Panc1 (cell line): ENCODE data around the gene SLC30A5. TPM values are rescaled to one million over a fixed set of nuclear protein-coding genes. Genes with fewer than 3 reads are reported as not detected.

Source experiments
- ATAC-seq: fragments of 200-7000 bp; cut with Tn5 transposase; 2 replicates; pipeline ENCODE4 v1.9.1; 2020; ENCODE audit warnings: mild to moderate bottlenecking, moderate library complexity
- BruUV-seq: library from RNA; stranded (reverse); fragments of 400-500 nt; replicated peaks from 2 replicates; lab custom pipeline; 2021; lab: Mats Ljungman, UMichigan
- CTCF ChIA-PET: fragments of 300-600 bp; sonication (Branson Sonifier 250); formaldehyde crosslinking; loops from one replicate; lab custom pipeline; 2022; ENCODE audit warnings: antibody characterized with exemption; lab: Charles Lee
- POLR2A ChIA-PET: fragments of 300-600 bp; sonication (Branson Sonifier 250); formaldehyde crosslinking; loops from one replicate; lab custom pipeline; 2022; ENCODE audit warnings: antibody characterized with exemption; lab: Charles Lee
- DNase-seq: peaks from one replicate; pipeline ENCODE4 v3.0.0-alpha.2; 2010; ENCODE audit warnings: low read depth, low spot score
- H3K27ac ChIP-seq: 2 replicates; pipeline ENCODE4 v1.5.1; 2011; ENCODE audit warnings: mild to moderate bottlenecking, low read length, inconsistent platforms
- H3K27me3 ChIP-seq: fragments of 200-500 bp; sonication (Bioruptor generic); 2 replicates; pipeline ENCODE4 v1.6.0; 2014; ENCODE audit warnings: low read length, inconsistent platforms; ENCODE audit not compliant: control insufficient read depth, insufficient read depth
- H3K36me3 ChIP-seq: fragments of 200-500 bp; sonication (Bioruptor generic); 2 replicates; pipeline ENCODE4 v1.5.1; 2014; ENCODE audit warnings: inconsistent platforms, mild to moderate bottlenecking, low read length, moderate library complexity; ENCODE audit not compliant: control insufficient read depth, insufficient read depth
- H3K4me1 ChIP-seq: 2 replicates; pipeline ENCODE4 v1.5.1; 2011; ENCODE audit warnings: inconsistent platforms, mild to moderate bottlenecking, low read length, moderate library complexity; ENCODE audit not compliant: control insufficient read depth, insufficient read depth
- H3K4me3 ChIP-seq, 2 experiments: 2 replicates each; pipeline ENCODE4 v1.5.1; 2011 to 2012; ENCODE audit warnings: low read depth in 2 of 2, low read length in 2 of 2, mild to moderate bottlenecking in 2 of 2, inconsistent platforms in 1 of 2, moderate library complexity in 1 of 2
- H3K9me3 ChIP-seq: fragments of 200-500 bp; sonication (Bioruptor generic); 2 replicates; pipeline ENCODE4 v1.5.1; 2014; ENCODE audit warnings: low read depth, mild to moderate bottlenecking, inconsistent platforms, low read length, moderate library complexity; ENCODE audit not compliant: control insufficient read depth, insufficient read depth
- POLR2AphosphoS5 ChIP-seq: IDR thresholded peaks from 2 replicates; pipeline ENCODE4 v1.6.1; 2012; ENCODE audit warnings: mild to moderate bottlenecking, low read depth, low read length, moderate library complexity
- SIN3A ChIP-seq: IDR thresholded peaks from 2 replicates; pipeline ENCODE4 v1.6.1; 2012; ENCODE audit warnings: low read depth, mild to moderate bottlenecking, low read length, moderate library complexity, borderline replicate concordance; ENCODE audit not compliant: insufficient read depth
- TCF7L2 ChIP-seq: IDR thresholded peaks from 2 replicates; pipeline ENCODE4 v1.6.1; 2011; ENCODE audit warnings: mild to moderate bottlenecking, low read depth, low read length, inconsistent platforms
- in situ Hi-C: cut with HindIII; loops from 2 replicates; pipeline ENCODE4 v1.10.0; 2016; ENCODE audit warnings: low sequenced_read_pairs, low pct_unique_long_range_greater_than_20kb
- intact Hi-C: fragments of 100-400 bp; cut with micrococcal nuclease; formaldehyde crosslinking; loops from one replicate; pipeline ENCODE4 v1.10.0; 2022; ENCODE audit not compliant: unreplicated experiment
- total RNA-seq: library from RNA; stranded (reverse); gene quantifications from one replicate; pipeline ENCODE4 v1.2.1, GENCODE V29; 2021; ENCODE audit not compliant: unreplicated experiment
- TF ChIP-seq, protein P1 (sequence below): fragments of 450-650 bp; IDR thresholded peaks from 2 replicates; pipeline ENCODE4 v1.5.1; 2017; ENCODE audit warnings: mild to moderate bottlenecking
- TF ChIP-seq, protein P2 (sequence below), 2 experiments: IDR thresholded peaks; 2 replicates each; pipeline ENCODE4 v1.6.1; 2011 to 2012; ENCODE audit warnings: low read depth in 2 of 2, control low read depth in 1 of 2, low read length in 1 of 2, mild to moderate bottlenecking in 1 of 2, moderate library complexity in 1 of 2; ENCODE audit not compliant: insufficient read depth in 1 of 2

Gene SLC30A5
- total RNA-seq, 1 experiment from 2014 or later: 61.3 TPM

GRCh38 chr5:69131304-69131703, 37.5 kb downstream of the SLC30A5 start:
- CTCF ChIA-PET: no interaction called here
- POLR2A ChIA-PET: interaction anchor here (0.6 kb wide), 1 partner anchor 22 kb away, joined by 8 read pairs; no protein-coding TSS in a partner anchor
- no TSS peak for BruUV-seq

DNA sequence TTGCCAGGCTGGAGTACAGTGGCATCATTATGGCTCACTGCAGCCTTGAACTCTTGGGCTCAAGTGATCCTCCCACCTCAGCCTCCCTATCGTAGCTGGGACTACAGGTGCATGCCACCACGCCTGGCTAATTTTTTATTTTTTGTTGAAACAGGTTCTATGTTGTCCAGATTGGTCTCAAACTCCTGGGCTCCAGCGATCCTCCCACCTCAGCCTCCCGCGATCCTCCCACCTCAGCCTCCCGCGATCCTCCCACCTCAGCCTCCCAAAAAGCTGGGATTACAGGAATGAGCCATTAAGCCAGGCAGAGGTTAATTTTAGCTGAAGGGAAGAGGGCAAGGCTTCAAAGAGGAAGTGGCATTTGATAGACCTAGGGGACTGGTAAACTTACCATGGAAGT, 40.3 kb downstream of the SLC30A5 start:
- Histone ChIP-seq H3K4me3 (no peak overlapping the region), H3K36me3 (peaks cover 14% of the 10 kb centered on the region), H3K27ac (no peak overlapping the region), H3K4me1 (no peaks in the 10 kb centered on the region; the same call in 1 of the 2 replicates), H3K9me3 (no peaks in the 10 kb centered on the region), H3K27me3 (no peaks in the 10 kb centered on the region)
- BruUV-seq: no TSS peak
- ATAC-seq (no peak), DNase-seq (no peak)
- TF ChIP-seq, protein P1, sequence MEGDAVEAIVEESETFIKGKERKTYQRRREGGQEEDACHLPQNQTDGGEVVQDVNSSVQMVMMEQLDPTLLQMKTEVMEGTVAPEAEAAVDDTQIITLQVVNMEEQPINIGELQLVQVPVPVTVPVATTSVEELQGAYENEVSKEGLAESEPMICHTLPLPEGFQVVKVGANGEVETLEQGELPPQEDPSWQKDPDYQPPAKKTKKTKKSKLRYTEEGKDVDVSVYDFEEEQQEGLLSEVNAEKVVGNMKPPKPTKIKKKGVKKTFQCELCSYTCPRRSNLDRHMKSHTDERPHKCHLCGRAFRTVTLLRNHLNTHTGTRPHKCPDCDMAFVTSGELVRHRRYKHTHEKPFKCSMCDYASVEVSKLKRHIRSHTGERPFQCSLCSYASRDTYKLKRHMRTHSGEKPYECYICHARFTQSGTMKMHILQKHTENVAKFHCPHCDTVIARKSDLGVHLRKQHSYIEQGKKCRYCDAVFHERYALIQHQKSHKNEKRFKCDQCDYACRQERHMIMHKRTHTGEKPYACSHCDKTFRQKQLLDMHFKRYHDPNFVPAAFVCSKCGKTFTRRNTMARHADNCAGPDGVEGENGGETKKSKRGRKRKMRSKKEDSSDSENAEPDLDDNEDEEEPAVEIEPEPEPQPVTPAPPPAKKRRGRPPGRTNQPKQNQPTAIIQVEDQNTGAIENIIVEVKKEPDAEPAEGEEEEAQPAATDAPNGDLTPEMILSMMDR: no peak
- no peak for TF ChIP-seq POLR2AphosphoS5
- TF ChIP-seq, protein P2, sequence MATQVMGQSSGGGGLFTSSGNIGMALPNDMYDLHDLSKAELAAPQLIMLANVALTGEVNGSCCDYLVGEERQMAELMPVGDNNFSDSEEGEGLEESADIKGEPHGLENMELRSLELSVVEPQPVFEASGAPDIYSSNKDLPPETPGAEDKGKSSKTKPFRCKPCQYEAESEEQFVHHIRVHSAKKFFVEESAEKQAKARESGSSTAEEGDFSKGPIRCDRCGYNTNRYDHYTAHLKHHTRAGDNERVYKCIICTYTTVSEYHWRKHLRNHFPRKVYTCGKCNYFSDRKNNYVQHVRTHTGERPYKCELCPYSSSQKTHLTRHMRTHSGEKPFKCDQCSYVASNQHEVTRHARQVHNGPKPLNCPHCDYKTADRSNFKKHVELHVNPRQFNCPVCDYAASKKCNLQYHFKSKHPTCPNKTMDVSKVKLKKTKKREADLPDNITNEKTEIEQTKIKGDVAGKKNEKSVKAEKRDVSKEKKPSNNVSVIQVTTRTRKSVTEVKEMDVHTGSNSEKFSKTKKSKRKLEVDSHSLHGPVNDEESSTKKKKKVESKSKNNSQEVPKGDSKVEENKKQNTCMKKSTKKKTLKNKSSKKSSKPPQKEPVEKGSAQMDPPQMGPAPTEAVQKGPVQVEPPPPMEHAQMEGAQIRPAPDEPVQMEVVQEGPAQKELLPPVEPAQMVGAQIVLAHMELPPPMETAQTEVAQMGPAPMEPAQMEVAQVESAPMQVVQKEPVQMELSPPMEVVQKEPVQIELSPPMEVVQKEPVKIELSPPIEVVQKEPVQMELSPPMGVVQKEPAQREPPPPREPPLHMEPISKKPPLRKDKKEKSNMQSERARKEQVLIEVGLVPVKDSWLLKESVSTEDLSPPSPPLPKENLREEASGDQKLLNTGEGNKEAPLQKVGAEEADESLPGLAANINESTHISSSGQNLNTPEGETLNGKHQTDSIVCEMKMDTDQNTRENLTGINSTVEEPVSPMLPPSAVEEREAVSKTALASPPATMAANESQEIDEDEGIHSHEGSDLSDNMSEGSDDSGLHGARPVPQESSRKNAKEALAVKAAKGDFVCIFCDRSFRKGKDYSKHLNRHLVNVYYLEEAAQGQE (IDR thresholded peaks at IDR 0.05; ENCODE audit: insufficient read depth in 1 of 2, low read depth in 2 of 2, low read length in 1 of 2): no peak
- no peak for TF ChIP-seq TCF7L2
- intact Hi-C loops (no loop called here), in situ Hi-C loops (no loop called here)
- CTCF ChIA-PET: interaction anchor here (0.6 kb wide), 1 partner anchor 132 kb away, joined by 3 read pairs; no protein-coding TSS in a partner anchor
- POLR2A ChIA-PET: no interaction called here

More at GRCh38 chr5:69131304-69131703, 37.5 kb downstream of the SLC30A5 start:
- H3K27me3 ChIP-seq: no peaks in the 10 kb centered on the region
- DNase-seq (no peak), ATAC-seq (no peak)
- no peak overlapping the region for H3K27ac ChIP-seq
- no peak for TF ChIP-seq SIN3A
- TF ChIP-seq, protein P1: no peak
- TF ChIP-seq TCF7L2: no peak
- no peak for TF ChIP-seq POLR2AphosphoS5
- TF ChIP-seq, protein P2 (IDR thresholded peaks at IDR 0.05; ENCODE audit: insufficient read depth in 1 of 2, low read depth in 2 of 2, low read length in 1 of 2): no peak
- intact Hi-C loops: no loop called here
- H3K4me3 ChIP-seq: no peak overlapping the region
- H3K36me3 ChIP-seq: peaks cover 23% of the 10 kb centered on the region
- no peaks in the 10 kb centered on the region for H3K9me3 ChIP-seq
- in situ Hi-C loops: no loop called here
- H3K4me1 ChIP-seq: no peaks in the 10 kb centered on the region; the same call in 1 of the 2 replicates
